Activated B cell treated with CpG ODN at 0.5 μM for 24 hours (primary cell): ENCODE results near the gene GRHL1. TPM values are rescaled to one million over a fixed set of nuclear protein-coding genes. Genes with fewer than 3 reads are reported as not detected.

Experiments used
- ATAC-seq: fragments of 200-7000 bp; cut with Tn5 transposase; one replicate; pipeline ENCODE4 v1.10.0; 2021; ENCODE audit warnings: low read depth, mild to moderate bottlenecking, moderate library complexity
- CTCF ChIA-PET: fragments of 350-600 bp; sonication (Branson Sonifier 250); formaldehyde crosslinking; loops from one replicate; lab custom pipeline; 2021; ENCODE audit warnings: antibody characterized with exemption; lab: Charles Lee
- POLR2A ChIA-PET: fragments of 350-600 bp; sonication (Branson Sonifier 250); formaldehyde crosslinking; loops from one replicate; lab custom pipeline; 2021; ENCODE audit warnings: antibody characterized with exemption; lab: Charles Lee
- DNase-seq: peaks from one replicate; pipeline ENCODE4 v3.0.0; 2022
- H3K27ac Mint-ChIP-seq: one replicate; pipeline ENCODE4 v1.8.0; 2020; ENCODE audit warnings: mixed read lengths
- H3K27me3 Mint-ChIP-seq: one replicate; pipeline ENCODE4 v1.8.0; 2021; ENCODE audit warnings: mixed read lengths
- H3K36me3 Mint-ChIP-seq: one replicate; pipeline ENCODE4 v1.8.0; 2021; ENCODE audit warnings: low read depth, mixed read lengths
- H3K4me1 Mint-ChIP-seq: one replicate; pipeline ENCODE4 v1.8.0; 2021; ENCODE audit warnings: mixed read lengths
- H3K4me3 Mint-ChIP-seq: one replicate; pipeline ENCODE4 v1.8.0; 2020; ENCODE audit warnings: mild to moderate bottlenecking, mixed read lengths
- H3K9me3 Mint-ChIP-seq: one replicate; pipeline ENCODE4 v1.8.0; 2020; ENCODE audit warnings: mixed read lengths
- CTCF ChIP-seq: fragments of 200-600 bp; IDR thresholded peaks from one replicate; pipeline ENCODE4 v1.8.0; 2022; ENCODE audit warnings: antibody characterized with exemption, mild to moderate bottlenecking
- intact Hi-C: fragments of 100-400 bp; cut with micrococcal nuclease; formaldehyde crosslinking; loops from one replicate; pipeline ENCODE4 v1.15.1; 2024
- total RNA-seq: library from RNA; stranded (reverse); gene quantifications from 2 replicates; pipeline ENCODE4 v1.2.3, GENCODE V29; 2022

Gene GRHL1
- total RNA-seq, 1 donor from 2014 or later, result 0.95 TPM

- no peak for ATAC-seq
- DNase-seq, result no peak
- H3K27ac Mint-ChIP-seq, result no peak overlapping the region
- H3K4me1 Mint-ChIP-seq, result peaks cover 4% of the 10 kb centered on the region
- peaks cover 18% of the 10 kb centered on the region for H3K27me3 Mint-ChIP-seq
- ChIA-PET CTCF (no interaction called here), POLR2A (no interaction called here)
- intact Hi-C loops, result no loop called here
- no peaks in the 10 kb centered on the region for H3K9me3 Mint-ChIP-seq
- no peaks in the 10 kb centered on the region for H3K36me3 Mint-ChIP-seq
- no peak overlapping the region for H3K4me3 Mint-ChIP-seq
- no peak for TF ChIP-seq CTCF
These were observed 9.5 kb downstream of the GRHL1 start for GRCh38 chr2:9961013-9961412.

- ATAC-seq (no peak), DNase-seq (no peak)
- no peak overlapping the region for H3K4me3 Mint-ChIP-seq
- peaks cover 5% of the 10 kb centered on the region for H3K27me3 Mint-ChIP-seq
- no peaks in the 10 kb centered on the region for H3K9me3 Mint-ChIP-seq
- peaks cover 18% of the 10 kb centered on the region for H3K4me1 Mint-ChIP-seq
- no peak overlapping the region for H3K27ac Mint-ChIP-seq
- TF ChIP-seq CTCF, result no peak
- ChIA-PET POLR2A (no interaction called here), CTCF (no interaction called here)
- intact Hi-C loops, result no loop called here
- no peaks in the 10 kb centered on the region for H3K36me3 Mint-ChIP-seq
These were observed 13.0 kb downstream of the GRHL1 start for GRCh38 chr2:9964334-9964980.

- ATAC-seq (no peak), DNase-seq (no peak)
- peaks cover 3% of the 10 kb centered on the region for H3K27me3 Mint-ChIP-seq
- TF ChIP-seq CTCF, result no peak
- CTCF ChIA-PET, result no interaction called here
- H3K27ac Mint-ChIP-seq, result no peak overlapping the region
- POLR2A ChIA-PET, result no interaction called here
- H3K4me3 Mint-ChIP-seq, result no peak overlapping the region
- intact Hi-C loops, result no loop called here
- H3K9me3 Mint-ChIP-seq, result no peaks in the 10 kb centered on the region
- H3K36me3 Mint-ChIP-seq, result no peaks in the 10 kb centered on the region
- peaks cover 18% of the 10 kb centered on the region for H3K4me1 Mint-ChIP-seq
These were observed 13.8 kb downstream of the GRHL1 start for GRCh38 chr2:9965119-9965822.

GRCh38 chr2:9966491-9967022, 15.1 kb downstream of the GRHL1 start:
- H3K27me3 Mint-ChIP-seq, result peaks cover 3% of the 10 kb centered on the region
- ChIA-PET POLR2A (interaction anchor here (1.0 kb wide), 1 partner anchor 69 kb away, joined by 3 read pairs; no protein-coding TSS in a partner anchor), CTCF (interaction anchor here (3.5 kb wide), 1 partner anchor 18 kb away, joined by 16 read pairs; no protein-coding TSS in a partner anchor)
- TF ChIP-seq CTCF, result no peak
- no peak overlapping the region for H3K4me3 Mint-ChIP-seq
- intact Hi-C loops, result loop anchor here (1.0 kb wide), 1 partner anchor 15 kb away; the partner anchor contains the start of gene GRHL1
- peaks cover 18% of the 10 kb centered on the region for H3K4me1 Mint-ChIP-seq
- no peaks in the 10 kb centered on the region for H3K36me3 Mint-ChIP-seq
- ATAC-seq (no peak), DNase-seq (no peak)
- H3K27ac Mint-ChIP-seq, result no peak overlapping the region
- no peaks in the 10 kb centered on the region for H3K9me3 Mint-ChIP-seq
